HPDE6-E6E7 (cell line): ENCODE measurements around the gene NKPD1.

Source experiments
- DNase-seq: peaks from one replicate; pipeline ENCODE4 v3.0.0; 2011; ENCODE audit warnings: missing footprints; ENCODE audit errors: extremely low spot score

NKPD1 gene

DNA sequence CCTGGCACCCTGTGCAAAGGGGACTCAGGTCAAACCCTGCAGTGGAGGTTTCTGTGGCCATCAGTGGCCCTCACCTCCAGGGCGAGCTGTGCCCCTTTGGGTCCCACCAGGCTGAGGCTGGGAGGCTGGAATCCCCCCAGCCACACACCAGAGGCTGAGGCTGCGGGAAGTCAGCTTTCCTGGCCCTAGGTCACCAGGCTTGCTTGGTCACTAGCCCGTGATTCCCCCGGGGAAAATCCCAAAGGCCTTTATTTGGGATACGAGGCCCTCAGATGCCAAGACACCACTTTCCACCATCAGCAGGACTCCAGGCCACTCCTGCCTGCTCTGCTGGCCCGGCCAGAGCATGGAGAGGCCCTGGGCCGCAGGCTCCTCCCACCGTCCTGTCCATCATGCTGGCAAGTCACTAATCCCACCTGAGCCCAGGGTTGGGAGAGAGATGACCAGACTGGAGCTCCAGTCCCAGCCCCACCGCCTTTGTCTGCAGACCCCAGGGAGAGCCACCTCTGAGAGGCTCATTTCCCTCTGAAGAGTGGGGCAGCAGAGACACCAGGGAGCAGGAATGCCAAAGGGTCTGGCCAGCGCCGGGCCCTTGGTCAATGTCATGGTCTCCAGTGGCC lies 4.7 kb downstream of the NKPD1 start:
- no peak for DNase-seq

DNA sequence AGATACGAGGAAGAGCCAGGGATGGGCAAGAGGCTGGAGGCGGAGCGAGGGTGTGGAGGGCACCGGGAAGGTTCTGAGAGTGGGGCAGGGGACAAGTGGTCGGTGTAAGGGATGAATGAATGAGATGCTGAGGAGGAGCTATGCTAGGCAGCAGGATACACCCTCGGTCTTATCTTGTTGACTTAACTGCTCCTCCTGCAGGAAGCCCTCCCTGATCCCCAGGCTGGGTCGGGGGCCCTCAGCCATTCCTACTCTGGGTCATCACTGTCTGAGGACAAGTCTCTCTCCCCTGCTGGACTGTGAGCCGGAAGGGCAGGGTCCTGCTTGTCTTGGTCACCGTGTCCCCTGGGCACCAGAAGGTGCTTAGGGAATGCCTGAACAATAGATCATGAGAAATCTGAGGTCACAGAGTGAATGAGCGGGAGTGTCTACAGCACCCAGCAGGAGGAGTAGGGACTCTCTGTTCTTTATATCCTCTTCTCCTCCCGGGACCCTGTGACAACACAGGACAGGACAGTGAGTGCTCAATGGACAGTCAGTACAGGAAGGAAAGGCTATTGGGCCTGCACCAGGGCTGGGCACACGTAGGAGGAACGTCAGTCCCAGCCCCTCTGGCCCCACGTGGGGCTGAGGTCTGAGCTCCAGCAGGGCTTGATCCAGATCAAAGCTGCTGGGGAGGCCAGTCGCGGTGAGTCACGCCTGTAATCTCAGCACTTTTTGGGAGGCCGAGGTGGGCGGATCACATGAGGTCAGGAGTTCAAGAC lies 6.5 kb downstream of the NKPD1 start:
- DNase-seq, result no peak

DNA sequence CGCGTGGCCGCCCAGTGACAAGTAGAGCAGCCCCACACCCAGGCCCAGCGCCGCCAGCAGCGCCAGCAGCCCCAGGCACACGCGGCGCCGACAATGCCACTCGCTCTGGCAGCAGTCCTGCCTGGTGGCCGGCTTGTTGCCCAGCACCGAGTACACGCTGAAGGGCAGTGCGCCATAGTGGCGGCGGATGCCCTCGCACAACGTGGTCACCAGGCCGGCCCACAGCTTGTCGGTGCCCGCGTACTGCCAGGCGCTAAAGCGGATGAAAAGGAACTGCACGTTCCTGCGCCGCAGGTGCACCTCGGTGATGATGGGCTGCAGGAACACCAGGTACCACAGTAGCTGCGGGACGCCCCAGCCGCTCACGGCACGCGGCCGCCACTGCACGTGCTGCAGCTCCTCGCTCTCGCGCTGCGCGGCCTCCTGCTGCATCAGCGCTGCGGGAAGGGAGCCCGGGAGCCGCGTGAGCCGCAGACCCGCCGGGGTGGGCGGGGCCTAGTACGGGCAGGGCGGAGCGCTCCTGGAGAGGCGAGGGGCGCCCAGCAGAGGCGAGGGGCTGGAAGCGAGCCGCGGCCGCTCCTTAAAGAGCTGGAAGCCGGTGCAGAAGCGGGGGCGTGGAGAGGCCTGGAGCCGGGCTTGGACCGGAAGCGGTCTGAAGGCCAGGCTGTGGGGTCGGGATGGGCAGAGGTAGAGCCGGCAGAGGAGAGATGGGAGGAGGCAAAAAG lies 7.3 kb downstream of the NKPD1 start:
- DNase-seq, result no peak

DNA sequence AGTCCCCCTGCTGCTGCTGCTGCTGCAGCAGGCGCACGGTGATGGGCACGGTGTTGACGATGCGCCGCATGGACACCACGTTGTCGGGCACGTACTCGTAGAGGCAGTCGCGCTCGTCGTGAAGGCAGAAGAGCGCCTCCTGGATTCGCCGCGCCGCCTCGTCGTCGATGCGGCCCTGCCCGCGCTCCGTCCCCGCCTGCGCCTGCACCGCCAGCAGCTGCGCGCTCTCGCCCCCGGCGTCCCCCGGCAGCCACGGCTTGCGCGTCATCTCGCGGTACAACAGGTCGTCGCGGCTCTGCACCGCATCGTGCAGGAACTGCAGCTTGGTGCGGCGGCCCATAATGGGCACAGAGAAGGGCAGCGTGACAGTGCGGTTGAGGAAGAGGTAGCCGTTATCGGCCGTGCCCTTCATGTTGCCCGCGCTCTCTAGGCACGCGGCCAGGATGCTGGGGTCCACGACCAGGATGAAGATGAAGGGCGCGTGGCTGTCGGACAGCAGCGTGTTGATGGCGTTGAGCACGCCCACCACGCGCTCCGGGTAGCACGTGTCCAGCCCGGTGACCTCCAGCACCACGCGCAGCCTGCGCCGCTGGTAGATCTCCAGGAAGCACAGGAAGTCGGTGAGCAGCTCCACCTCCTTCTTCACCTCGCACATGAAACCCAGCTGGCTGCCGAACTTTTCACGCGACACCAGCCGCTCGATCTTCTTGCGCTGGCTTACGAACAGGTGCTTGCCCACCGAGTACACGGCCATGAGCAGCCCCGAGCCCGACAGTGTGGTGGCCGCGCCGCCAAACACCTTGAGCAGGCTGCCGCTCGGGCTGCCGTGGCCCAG lies 8.1 kb downstream of the NKPD1 start:
- DNase-seq, result no peak

DNA sequence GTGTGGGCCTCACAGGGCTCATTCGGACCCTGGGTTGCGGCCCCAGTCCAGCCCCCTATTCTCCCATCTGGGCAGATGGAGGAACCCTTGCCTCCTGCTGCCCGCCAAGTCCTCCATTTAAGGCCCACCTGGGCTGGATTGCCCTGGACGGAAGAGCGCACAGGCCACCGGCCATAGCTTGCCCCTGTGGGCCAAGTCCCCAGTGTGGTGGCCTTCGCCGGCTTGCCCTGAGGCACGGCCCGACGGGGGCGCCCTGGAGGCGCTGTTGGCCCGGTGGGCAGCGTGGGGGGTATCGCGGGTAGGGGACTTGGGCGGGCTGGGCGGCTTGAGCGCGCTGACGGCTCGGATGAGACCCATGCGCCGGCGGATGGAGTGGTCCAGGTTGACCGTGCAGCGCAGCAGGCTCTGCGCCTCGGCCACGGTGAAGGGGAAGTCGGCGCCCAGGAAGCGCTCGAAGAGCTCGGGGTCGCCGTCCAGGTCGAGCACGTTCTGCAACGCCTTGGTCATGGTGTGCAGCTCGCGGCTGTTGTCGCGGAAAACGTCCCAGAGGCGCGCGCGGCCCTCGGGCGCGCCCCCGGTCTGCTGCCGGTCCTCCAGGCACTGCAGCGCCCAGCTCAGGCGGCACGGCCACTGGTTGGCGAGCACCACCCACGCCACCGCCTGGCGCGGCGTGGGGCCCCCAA lies 8.8 kb downstream of the NKPD1 start:
- DNase-seq, result no peak

DNA sequence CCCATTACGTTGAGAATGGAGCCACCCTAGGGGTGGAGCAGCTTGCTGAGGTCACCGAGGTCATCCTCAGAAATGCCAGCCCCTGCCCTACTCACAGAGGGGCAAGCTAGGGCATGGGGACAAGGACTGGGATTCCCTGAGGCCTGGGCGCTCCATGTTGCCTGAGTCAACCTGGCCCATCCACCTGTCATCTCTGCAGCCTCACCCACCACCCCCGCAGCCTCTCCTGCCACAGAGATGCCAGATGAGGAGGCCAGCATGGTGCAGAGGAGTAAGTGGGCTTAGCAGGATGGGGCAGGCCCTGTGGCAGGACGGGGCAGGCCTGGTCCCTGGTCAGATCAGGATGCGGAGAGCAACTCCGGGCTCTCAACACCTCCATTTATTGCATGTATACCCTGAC lies 9.5 kb downstream of the NKPD1 start:
- peak; percentile 49 for DNase-seq

DNA sequence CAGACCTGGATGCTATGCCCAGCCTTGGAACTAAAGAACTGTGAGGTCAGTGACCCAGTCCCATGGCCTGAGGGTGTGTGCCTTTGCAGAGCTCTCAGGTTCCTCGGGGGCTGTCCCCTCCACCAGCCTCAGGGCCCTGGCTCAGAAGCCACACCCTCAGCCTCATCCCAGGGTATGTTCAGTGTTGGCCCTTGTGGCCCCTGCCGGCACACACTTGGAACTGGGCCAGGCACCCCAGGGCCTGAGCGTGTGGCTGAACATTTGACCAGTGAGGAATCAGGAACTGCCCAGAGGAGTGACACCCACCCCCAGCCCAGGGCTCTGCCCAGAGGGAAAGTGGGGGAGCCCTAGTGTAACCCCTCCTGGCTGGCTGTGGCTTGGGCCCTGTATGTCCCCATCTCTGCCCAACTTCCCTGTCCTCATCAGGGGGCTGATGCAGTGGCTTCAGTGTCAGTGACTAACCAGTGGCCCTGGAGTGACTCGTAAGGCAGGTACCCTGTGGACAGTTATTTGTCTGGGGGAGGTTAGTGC lies 10.0 kb downstream of the NKPD1 start:
- no peak for DNase-seq

DNA sequence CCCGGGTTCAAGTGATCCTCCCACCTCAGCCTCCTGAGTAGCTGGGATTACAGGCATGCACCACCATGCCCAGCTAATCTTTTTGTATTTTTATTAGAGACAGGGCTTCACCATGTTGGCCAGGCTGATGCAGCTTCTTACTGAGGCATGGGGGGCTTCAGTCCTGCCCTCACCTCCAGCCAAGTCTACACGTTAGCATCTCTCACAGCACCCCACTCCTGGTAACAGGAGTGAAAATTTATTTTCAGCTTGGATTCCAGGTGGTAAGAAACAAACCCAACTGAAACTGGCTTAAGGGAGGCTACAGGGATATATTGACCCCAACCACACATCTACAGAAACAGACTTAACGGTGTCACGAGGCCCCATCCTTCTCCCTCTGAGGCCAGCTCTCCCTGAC lies 10.6 kb downstream of the NKPD1 start:
- no peak for DNase-seq

DNA sequence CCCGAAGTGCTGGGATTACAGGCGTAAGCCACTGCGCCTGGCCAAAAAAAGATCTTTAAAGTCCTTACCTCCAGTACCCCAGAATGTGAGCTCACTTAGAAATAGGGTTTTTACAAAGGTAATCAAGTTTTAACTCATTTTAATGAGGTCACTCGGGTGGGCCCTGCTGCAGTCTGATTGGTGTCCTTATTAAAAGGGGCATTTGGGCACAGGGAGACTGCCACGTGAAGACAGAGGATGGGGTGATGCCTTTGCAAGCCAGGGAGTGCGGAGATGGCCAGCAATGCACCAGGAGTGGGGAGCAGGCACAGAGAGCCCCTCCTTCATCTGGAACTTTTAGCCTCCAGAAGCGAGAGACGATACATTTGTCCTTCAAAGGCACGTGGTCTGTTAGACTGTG lies 11.7 kb downstream of the NKPD1 start:
- no peak for DNase-seq

DNA sequence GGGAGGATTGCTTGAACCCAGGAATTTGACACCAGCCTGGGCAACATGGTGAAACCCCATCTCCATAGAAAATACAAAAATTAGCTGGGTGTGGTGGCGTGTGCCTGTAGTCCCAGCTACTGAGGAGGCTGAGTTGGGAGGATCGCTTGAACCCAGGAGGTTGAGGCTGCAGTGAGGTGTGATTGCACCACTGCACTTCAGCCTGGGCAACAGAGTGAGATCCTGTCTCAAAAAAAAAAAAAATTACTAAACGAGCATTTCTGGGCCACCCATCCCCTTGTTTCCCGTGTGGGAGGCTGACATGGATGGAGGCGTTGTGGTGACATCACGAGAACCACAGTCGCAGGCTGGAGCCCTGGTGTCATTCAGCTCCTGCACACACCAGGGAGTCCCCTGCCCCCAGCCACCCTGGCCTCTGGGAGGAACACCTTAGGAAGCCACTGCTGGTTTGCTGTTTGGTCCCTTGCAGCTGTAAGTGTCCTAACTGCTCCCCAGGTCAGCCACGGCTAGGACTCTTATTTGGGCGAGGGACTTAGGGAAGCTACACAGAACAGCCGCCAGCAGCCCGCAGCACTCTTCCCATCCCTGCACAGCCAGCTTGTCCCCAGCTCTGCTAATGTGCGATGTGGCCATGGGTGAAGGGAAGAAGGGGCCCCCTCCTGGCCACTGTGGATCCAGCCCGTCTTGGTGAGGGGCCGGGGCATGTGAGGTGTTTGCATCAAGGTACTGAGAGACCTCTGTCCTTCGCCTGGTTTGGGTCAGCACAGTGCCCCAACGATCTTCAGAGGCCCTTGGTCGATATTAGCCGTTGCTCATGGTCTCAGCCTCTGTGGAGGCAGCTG lies 12.7 kb downstream of the NKPD1 start:
- DNase-seq, result no peak

DNA sequence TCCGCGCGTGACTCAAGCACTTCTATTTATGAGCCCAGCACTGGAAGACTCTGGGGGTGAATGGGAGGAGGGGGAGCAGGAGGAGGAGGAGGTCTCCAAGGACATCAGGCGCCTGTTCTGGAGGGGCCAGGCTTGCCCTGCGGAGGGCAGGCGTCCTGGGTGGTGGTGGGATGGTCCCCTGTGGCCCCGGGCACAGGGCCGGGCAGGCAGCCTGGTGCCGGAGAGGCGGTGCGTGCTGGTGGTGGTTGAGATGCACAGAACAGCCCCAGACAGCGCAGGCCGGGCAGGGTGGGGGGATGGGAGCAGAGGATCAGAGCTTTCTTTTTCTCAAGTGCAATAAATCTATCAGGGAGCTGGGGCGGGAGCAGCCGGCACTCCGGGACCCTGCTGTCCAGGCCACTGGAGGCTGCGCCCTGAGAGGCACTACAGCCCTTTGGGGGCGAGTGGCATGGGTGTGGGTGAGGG lies 14.0 kb downstream of the NKPD1 start:
- DNase-seq, result no peak

DNA sequence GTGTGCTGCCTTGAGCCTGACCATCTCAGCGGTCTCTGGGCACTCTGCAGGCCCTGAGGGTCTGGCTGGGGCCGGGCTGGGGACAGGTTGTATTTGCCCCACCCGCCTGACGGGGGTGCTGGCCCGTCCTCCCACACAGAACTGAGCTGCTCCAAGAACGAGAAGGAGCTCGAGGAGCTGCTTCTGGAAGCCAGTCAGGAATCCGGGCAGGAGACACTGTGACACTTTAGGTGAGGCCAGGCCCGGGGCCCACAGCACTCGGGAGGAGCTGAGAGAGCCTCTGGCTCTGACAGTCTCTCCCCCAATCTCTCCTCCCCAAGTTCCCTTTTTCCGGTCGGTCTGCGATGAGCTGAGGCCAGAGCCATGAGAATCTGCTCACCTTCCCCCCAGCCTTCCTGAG lies 14.5 kb downstream of the NKPD1 start:
- DNase-seq, result no peak

DNA sequence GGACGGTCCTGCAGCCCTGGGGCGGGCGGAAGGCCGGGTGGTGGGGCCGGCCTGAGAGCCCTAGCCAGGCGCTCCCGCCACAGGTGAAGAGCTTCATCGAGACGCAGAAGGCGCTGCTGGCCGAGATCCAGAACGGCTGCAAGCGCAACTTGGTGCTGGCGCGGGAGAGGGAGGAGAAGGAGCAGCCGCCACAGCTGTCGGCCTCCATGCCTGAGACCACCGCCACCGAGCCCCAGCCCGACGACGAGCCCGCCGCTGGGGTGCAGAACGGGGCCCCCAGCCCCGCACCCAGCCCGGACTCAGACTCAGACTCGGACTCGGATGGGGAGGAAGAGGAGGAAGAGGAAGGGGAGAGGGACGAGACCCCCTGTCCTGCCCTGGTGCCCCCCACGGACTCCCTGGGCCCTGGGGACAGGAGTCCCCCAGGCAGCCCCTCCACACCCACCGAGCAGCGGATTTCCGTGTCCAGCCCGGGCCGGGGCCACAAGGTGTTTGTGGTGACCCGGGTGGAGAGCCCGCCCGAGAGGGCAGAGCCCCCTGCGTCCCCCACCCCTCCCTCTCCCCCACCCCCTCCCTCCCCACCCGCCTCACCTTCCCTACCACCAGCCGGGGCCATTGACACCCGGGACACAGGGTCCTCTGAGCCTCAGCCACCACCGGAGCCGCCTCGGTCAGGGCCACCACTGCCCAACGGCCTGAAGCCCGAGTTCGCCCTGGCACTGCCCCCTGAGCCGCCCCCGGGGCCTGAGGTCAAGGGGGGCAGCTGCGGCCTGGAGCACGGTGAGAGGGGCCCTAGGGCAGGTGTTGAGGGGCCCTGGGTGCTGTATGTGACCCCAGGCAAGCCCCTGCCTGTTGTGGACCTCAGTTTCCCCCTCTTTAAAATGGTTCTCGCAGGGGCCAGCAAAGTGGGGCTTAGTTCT lies 15.3 kb downstream of the NKPD1 start:
- no peak for DNase-seq

DNA sequence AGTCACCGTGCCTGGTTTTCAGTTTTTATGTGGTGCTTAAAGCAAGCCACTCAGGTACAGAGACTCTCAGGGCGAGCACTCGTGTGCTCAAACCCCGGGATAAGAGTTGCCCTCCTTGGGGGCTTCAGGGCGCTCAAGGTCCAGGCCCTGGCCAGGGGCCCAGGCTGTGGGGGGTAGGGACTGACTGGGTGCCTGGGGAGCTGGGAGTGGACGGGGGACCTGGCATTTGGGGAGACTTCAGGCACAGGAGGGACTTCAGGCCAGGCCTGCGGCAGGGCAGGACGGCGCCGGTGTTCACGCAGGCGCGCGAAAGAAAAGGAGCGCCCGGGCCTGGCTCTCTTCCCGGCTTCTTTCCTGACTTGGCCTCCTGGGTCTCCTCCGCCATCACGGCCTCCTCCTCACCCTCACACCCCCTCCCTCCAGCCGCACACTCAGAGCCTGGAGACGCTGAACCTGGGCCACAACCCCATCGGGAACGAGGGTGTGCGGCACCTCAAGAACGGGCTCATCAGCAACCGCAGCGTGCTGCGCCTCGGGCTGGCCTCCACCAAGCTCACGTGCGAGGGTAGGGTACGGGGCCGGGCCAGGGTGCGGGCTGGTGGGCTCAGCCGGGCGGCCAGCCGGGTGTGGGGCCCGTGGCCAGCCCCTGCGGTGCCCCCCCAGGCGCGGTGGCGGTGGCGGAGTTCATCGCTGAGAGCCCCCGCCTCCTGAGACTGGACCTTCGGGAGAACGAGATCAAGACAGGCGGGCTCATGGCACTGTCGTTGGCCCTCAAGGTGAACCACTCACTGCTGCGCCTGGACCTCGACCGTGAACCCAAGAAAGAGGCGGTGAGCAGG lies 16.1 kb downstream of the NKPD1 start:
- no peak for DNase-seq

DNA sequence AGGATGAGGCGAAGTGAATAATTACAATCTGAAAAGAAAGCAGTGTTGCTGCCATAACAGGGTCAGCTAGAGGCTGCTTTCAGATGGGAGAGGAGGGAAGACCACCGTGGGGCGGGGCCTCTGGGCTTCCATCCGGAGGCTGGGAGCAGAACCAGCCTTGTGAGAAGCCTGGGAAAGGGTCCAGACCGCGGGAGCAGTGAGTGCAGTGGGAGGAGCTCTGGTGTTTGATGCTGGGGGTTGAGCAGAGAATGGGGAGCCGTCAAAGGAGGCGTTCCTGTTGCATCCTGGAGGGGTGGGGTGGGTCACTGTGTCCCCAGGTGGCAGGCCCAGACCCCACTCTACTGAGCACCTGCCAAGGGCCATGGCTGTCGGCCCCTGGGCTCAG lies 18.1 kb downstream of the NKPD1 start:
- DNase-seq, result no peak

DNA sequence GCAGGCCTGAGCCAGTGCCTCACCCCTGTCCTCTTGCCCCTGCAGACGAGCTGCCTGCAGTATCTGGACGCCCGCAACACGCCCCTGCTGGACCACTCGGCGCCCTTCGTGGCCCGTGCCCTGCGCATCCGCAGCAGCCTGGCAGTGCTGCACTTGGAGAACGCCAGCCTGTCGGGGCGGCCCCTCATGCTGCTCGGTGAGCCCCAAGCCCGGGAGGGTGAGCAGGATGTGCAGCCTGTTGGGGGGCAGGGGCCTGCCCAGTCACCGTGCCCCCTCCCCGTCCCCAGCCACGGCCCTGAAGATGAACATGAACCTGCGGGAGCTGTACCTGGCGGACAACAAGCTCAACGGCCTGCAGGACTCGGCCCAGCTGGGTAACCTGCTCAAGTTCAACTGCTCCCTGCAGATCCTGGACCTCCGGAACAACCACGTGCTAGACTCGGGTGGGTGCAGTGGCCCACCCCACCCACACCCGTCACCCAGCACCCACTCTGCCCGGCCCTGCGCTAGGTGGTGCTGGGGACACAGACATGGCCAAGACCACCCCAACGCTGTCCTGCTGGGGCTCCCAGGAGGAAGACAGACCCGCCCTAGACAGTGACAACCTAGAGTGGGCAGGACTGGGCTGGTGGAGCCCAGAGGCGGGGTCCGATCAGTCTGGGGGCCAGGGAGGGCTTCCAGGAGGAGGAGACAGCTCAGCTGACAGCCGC lies 18.6 kb downstream of the NKPD1 start:
- no peak for DNase-seq

DNA sequence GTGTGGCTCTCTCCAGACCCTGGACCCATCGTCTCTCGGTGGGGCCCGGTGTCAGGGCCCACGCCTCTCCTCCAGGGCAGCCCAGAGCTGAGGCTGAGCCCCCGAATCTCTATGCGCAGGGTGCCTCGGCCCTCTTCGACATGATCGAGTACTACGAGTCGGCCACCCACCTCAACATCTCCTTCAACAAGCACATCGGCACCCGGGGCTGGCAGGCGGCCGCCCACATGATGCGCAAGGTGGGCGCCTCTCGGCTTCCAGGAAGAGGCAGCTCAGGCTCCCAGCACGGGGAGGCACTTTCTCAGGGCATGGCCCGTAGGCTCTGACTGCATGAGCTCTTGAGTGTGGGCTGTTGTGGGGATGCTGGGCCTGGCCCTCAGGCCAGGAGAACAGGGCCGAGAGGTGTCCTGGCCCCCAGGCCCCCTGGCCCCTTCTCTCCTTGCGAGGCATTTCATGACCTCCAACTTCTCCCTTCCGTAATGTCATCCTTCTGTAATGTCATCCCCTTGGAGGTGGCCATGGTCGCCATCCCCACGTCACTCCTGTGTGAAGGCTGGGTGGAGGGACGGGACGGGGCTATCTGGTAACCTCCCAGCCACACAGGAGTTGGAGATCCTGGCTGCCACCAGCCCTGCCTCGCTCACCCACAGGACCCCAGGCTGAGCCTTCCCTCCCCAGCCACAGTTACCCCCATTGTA lies 19.4 kb downstream of the NKPD1 start:
- DNase-seq, result no peak
